Hepatocyte (in vitro differentiated cells): ENCODE measurements around the gene BRI3. TPM values are rescaled to one million over a fixed set of nuclear protein-coding genes. Genes with fewer than 3 reads are reported as not detected.

ENCODE experiments used
- DNase-seq: peaks from one replicate; pipeline ENCODE4 v3.0.0-alpha.2; 2016; ENCODE audit warnings: low spot score
- H2AFZ ChIP-seq: fragments of 200-600 bp; sonication (generic); 2 replicates; pipeline ENCODE4 v1.6.0; 2016; ENCODE audit warnings: antibody characterized with exemption, mild to moderate bottlenecking
- H3K27ac ChIP-seq: fragments of 200-600 bp; sonication (generic); 2 replicates; pipeline ENCODE4 v1.5.1; 2016; ENCODE audit warnings: mild to moderate bottlenecking
- H3K27me3 ChIP-seq: fragments of 200-600 bp; sonication (generic); 2 replicates; pipeline ENCODE4 v1.6.1; 2016
- H3K36me3 ChIP-seq: fragments of 200-600 bp; sonication (generic); replicated peaks from 2 replicates; pipeline ENCODE4 v1.5.1; 2016; ENCODE audit warnings: low read depth; ENCODE audit not compliant: insufficient read depth
- H3K4me1 ChIP-seq: fragments of 200-600 bp; sonication (generic); 2 replicates; pipeline ENCODE4 v1.5.1; 2016; ENCODE audit warnings: mild to moderate bottlenecking, moderate library complexity; ENCODE audit not compliant: insufficient read depth
- H3K4me2 ChIP-seq: fragments of 200-600 bp; sonication (generic); 2 replicates; pipeline ENCODE4 v1.6.0; 2016
- H3K4me3 ChIP-seq: fragments of 200-600 bp; sonication (generic); 2 replicates; pipeline ENCODE4 v1.5.1; 2016; ENCODE audit warnings: mild to moderate bottlenecking
- H3K79me2 ChIP-seq: fragments of 200-600 bp; sonication (generic); 2 replicates; pipeline ENCODE4 v1.6.0; 2017; ENCODE audit warnings: mild to moderate bottlenecking
- H3K9me2 ChIP-seq: fragments of 200-600 bp; sonication (generic); replicated peaks from 2 replicates; pipeline ENCODE4 v1.6.0; 2017; ENCODE audit warnings: mild to moderate bottlenecking; ENCODE audit not compliant: insufficient read depth
- H3K9me3 ChIP-seq: fragments of 200-600 bp; sonication (generic); 2 replicates; pipeline ENCODE4 v1.5.1; 2016; ENCODE audit warnings: low read depth, mild to moderate bottlenecking
- H4K20me1 ChIP-seq: fragments of 200-600 bp; sonication (generic); 2 replicates; pipeline ENCODE4 v1.6.0; 2016; ENCODE audit warnings: mild to moderate bottlenecking; ENCODE audit not compliant: insufficient read depth, poor library complexity, severe bottlenecking
- CTCF ChIP-seq: fragments of 200-600 bp; sonication (generic); IDR thresholded peaks from 2 replicates; pipeline ENCODE4 v1.5.1; 2016; ENCODE audit warnings: antibody characterized with exemption, mild to moderate bottlenecking; ENCODE audit not compliant: poor library complexity
- EZH2 ChIP-seq: fragments of 200-600 bp; sonication (generic); IDR thresholded peaks from 2 replicates; pipeline ENCODE4 v1.6.1; 2016; ENCODE audit warnings: antibody characterized with exemption, mild to moderate bottlenecking, borderline replicate concordance
- EZH2phosphoT487 ChIP-seq: fragments of 200-600 bp; sonication (generic); IDR thresholded peaks from one replicate; pipeline ENCODE4 v1.6.1; 2018; ENCODE audit warnings: antibody characterized with exemption, mild to moderate bottlenecking, low read depth, moderate library complexity; ENCODE audit not compliant: unreplicated experiment, severe bottlenecking
- WGBS: methylation state at CpG from one replicate; pipeline ENCODE4 v1.1.6; 2016; ENCODE audit warnings: low lambda C conversion rate; ENCODE audit errors: missing lambda C conversion rate; 5-methylcytosine and 5-hydroxymethylcytosine counted together
- polyA plus RNA-seq: library from polyadenylated mRNA; unstranded; fragments of >200 nt; fragmentation: Nextera tagmentation; extraction: Ambion mirVana; gene quantifications from 2 replicates; pipeline ENCODE4 v1.2.1, GENCODE V29; 2016
- total RNA-seq: library from RNA; depleted of rRNA; stranded (reverse); fragments of >200 nt; gene quantifications from 2 replicates; pipeline ENCODE4 v1.2.3, GENCODE V29; 2014

The BRI3 gene
- total RNA-seq (71.5 and 84.0 TPM in 2 replicates), polyA plus RNA-seq (101 and 104 TPM in 2 replicates)

GRCh38 chr7:98280791-98281756 lies at the start of gene BRI3:
Gene BRI3 (plus strand): TSS chr7:98281686. CDS start chr7:98281796, 110 bp downstream.
- Histone ChIP-seq H3K4me1 (peaks cover 48% of the 10 kb centered on the region), H3K4me3 (peak within 1 kb of the TSS; percentile 98), H3K79me2 (peaks cover 44% of the 10 kb centered on the region), H3K27me3 (no peaks in the 10 kb centered on the region), H4K20me1 (peaks cover 34% of the 10 kb centered on the region), H3K4me2 (peak within 1 kb of the TSS; percentile 97), H3K36me3 (no peaks in the 10 kb centered on the region), H2AFZ (peak within 1 kb of the TSS; percentile 90), H3K9me2 (no peaks in the 10 kb centered on the region), H3K9me3 (no peaks in the 10 kb centered on the region), H3K27ac (peak within 1 kb of the TSS; percentile 97)
- WGBS, result 3% methylated on average over 25 of the region's 92 CpGs
- peak; percentile 98 for DNase-seq
- TF ChIP-seq CTCF, result no peak
- TF ChIP-seq EZH2phosphoT487, result no peak
- TF ChIP-seq EZH2, result no peak

GRCh38 chr7:98232263-98232585 lies 49.3 kb upstream of the BRI3 start:
- 92% methylated on average over 8 of the region's 8 CpGs for WGBS
- Histone ChIP-seq H3K36me3 (no peaks in the 10 kb centered on the region), H3K79me2 (no peaks in the 10 kb centered on the region), H3K9me2 (no peaks in the 10 kb centered on the region), H3K9me3 (no peaks in the 10 kb centered on the region), H3K4me2 (no peak overlapping the region), H2AFZ (no peak overlapping the region), H3K27me3 (no peaks in the 10 kb centered on the region), H3K27ac (no peak overlapping the region), H3K4me1 (no peaks in the 10 kb centered on the region), H4K20me1 (no peaks in the 10 kb centered on the region), H3K4me3 (no peak overlapping the region)
- no peak for DNase-seq
- TF ChIP-seq EZH2 (no peak), CTCF (no peak), EZH2phosphoT487 (no peak)

GRCh38 chr7:98232799-98233198 lies 48.7 kb upstream of the BRI3 start:
- TF ChIP-seq CTCF, result no peak
- TF ChIP-seq EZH2, result no peak
- no peak for TF ChIP-seq EZH2phosphoT487
- no peaks in the 10 kb centered on the region for H3K79me2 ChIP-seq
- H3K9me3 ChIP-seq, result no peaks in the 10 kb centered on the region
- no peaks in the 10 kb centered on the region for H4K20me1 ChIP-seq
- H3K27me3 ChIP-seq, result no peaks in the 10 kb centered on the region
- 96% methylated on average over 16 of the region's 16 CpGs for WGBS
- H2AFZ ChIP-seq, result no peak overlapping the region
- no peaks in the 10 kb centered on the region for H3K36me3 ChIP-seq
- no peaks in the 10 kb centered on the region for H3K9me2 ChIP-seq
- no peak overlapping the region for H3K4me3 ChIP-seq
- H3K27ac ChIP-seq, result no peak overlapping the region
- H3K4me1 ChIP-seq, result no peaks in the 10 kb centered on the region
- no peak for DNase-seq
- no peak overlapping the region for H3K4me2 ChIP-seq
